ENCODE results near the gene TMEM266.

DNA sequence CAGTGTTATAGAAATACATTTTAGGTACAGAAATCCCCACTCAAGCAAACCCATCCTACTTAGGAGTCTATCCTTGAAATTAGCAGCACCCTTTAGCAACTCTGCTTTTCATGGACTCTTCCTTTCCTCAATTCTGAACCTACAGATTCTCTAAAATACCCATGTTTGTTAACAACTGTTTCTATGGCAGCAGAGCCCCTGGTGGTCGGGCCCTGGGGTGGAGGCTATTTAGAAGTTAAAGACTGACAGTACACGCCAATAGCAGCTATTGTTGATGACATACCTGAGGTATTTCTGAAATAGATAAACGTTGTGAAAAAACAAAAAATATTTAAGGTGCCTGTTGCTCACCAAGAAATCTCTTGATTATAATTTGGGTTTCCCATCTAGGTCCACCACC, 24.2 kb upstream of the TMEM266 start:
- no peak for TF ChIP-seq EZH2 (IDR thresholded peaks at IDR 0.05; ENCODE audit: borderline replicate concordance, low read length)
- TF ChIP-seq, protein P1, sequence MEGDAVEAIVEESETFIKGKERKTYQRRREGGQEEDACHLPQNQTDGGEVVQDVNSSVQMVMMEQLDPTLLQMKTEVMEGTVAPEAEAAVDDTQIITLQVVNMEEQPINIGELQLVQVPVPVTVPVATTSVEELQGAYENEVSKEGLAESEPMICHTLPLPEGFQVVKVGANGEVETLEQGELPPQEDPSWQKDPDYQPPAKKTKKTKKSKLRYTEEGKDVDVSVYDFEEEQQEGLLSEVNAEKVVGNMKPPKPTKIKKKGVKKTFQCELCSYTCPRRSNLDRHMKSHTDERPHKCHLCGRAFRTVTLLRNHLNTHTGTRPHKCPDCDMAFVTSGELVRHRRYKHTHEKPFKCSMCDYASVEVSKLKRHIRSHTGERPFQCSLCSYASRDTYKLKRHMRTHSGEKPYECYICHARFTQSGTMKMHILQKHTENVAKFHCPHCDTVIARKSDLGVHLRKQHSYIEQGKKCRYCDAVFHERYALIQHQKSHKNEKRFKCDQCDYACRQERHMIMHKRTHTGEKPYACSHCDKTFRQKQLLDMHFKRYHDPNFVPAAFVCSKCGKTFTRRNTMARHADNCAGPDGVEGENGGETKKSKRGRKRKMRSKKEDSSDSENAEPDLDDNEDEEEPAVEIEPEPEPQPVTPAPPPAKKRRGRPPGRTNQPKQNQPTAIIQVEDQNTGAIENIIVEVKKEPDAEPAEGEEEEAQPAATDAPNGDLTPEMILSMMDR (conservative IDR thresholded peaks at IDR 0.05 in 1 of 2, IDR thresholded peaks at IDR 0.05 in 1 of 2; ENCODE audit: extremely low read depth in 1 of 2, insufficient read depth in 1 of 2, low read depth in 1 of 2, low read length in 2 of 2): no peak
